ENCODE results near the gene ASIC5.

- TF ChIP-seq CTCF (IDR thresholded peaks at IDR 0.05) (no peak), EZH2 (IDR thresholded peaks at IDR 0.05; ENCODE audit: borderline replicate concordance, insufficient read depth, low read depth, low read length, poor library complexity, severe bottlenecking) (no peak)
Measured at GRCh38 chr4:155903453-155903852, 37.4 kb upstream of the ASIC5 start, which contains the start of gene TDO2.

Measured in B cell (primary cell).